Stimulated activated CD4-positive, alpha-beta T cell treated with anti-CD3 and anti-CD28 coated beads, Interleukin-1b, Interleukin-23, amount 100 ng/mL, for 24 hours (primary cell): ENCODE results near the gene LRMDA.
"Not testable (repeated sequence)": the region's sequence is repeated elsewhere in the genome, so short reads cannot be mapped to it uniquely, and the experiment has no call there.

Experiments
- DNase-seq, 4 experiments: peaks; one replicate each; pipeline ENCODE4 v3.0.0-alpha.2; 2020; ENCODE audit warnings: low read depth in 4 of 4, low spot score in 1 of 4

Gene LRMDA

DNA sequence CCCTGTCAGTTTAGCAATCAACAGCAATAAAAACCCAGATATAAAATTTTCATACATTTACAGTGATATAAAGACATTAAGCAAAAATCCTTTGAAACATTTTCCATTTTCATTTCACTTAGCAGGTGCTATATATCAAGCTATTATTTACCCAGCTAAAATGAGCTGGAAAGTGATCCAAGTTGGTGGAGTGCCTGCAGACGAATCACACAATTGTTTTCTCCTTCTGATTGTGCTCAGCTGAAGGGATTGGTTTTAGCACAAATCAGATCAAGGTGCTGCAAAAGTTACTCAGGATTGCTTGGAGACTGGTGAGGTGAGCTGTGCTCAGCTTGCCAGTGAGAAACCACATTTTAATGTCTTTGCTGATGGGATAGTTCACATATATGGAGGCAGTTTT, 138.1 kb downstream of the LRMDA start:
- DNase-seq: no peak

DNA sequence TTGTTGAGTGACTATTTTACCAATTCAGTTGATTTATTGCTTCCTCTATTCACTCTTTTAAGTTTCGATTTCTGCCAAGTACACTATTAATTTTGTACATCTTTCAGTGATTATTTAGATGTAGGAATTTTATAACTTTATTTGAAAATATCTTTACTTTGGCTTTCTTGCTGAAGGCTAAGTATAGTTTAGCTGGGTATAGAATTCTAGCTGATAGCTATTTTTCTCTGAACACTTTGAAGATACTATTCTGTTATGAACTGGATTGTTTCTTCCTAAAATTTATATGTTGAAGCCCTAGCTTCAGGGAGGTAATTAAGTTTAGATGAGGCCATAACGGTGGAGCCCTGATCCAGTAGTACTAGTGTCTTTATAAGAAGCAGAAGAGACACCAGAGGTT, 141.1 kb downstream of the LRMDA start:
- DNase-seq: no peak

DNA sequence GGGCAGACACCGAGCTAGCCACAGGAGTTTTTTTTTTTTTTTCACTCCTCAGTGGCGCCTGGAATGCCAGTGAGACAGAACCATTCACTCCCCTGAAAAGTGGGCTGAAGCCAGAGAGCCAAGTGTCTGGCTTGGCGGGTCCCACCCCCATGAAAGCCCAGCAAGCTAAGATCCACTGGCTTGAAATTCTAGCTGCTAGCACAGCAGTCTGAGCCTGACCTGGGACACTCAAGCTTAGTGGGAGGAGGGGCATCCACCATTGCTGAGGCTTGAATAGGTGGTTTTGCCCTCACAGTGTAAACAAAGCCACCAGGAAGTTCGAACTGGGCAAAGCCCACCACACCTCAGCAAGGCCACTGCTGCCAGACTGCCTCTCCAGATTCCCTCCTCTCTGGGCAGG, 144.5 kb downstream of the LRMDA start:
- DNase-seq: no peak

DNA sequence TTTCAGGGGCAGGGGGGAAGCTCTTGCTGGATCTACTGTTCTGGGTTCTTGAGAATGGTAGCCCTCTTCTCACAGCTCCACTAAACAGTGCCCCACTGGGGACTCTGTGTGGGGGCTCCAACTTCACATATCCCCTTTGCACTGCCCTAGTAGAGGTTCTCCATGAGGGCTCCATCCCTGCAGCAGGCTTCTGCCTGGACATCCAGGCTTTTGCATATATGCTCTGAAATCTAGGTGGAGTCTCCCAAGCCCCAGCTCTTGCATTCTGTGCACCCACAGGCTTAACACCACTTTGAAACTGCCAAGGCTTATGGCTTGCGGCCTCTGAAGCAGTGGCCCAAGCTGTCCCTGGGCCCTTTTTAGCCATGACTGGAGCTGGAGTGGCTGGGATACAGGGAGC, 150.7 kb downstream of the LRMDA start:
- DNase-seq: no peak

DNA sequence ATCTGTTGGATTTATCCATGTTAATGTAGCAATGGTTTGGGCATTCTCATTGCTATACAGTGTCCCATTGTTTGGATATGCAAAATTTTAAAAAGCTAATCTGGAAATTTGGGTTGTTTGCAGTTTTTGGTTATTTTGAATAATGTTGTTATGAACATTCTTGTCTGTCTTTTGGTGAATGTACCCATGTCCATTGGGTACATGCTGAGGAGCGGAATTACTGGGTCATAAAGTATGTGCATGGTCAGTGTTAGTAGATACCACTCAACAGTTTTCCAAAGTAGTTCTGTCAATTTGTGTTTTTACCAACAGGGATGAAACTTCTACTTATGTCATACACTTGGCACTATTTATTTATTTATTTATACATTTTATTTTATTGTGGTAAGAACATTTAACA, 153.9 kb downstream of the LRMDA start:
- no peak for DNase-seq

DNA sequence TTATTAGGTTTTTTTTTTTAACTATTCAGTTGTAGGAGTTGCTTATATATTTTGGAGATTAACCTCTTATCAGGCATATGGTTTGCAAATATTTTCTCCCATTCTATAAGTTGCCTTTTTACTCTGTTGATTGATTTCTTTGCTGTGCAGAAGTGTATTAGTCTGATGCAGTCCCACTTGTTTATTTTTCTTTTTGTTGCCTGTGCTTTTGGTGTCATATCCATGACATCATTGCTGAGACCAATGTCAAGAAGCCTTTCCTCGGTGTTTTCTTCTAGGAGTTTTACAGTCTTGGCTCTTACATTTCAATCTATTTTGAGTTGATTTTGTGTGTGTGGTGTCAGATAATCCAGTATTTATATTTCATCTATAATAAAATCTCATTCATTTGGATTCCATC, 155.4 kb downstream of the LRMDA start:
- DNase-seq: no peak

GRCh38 chr10:75588031-75588430, 156.6 kb downstream of the LRMDA start:
- no peak for DNase-seq

DNA sequence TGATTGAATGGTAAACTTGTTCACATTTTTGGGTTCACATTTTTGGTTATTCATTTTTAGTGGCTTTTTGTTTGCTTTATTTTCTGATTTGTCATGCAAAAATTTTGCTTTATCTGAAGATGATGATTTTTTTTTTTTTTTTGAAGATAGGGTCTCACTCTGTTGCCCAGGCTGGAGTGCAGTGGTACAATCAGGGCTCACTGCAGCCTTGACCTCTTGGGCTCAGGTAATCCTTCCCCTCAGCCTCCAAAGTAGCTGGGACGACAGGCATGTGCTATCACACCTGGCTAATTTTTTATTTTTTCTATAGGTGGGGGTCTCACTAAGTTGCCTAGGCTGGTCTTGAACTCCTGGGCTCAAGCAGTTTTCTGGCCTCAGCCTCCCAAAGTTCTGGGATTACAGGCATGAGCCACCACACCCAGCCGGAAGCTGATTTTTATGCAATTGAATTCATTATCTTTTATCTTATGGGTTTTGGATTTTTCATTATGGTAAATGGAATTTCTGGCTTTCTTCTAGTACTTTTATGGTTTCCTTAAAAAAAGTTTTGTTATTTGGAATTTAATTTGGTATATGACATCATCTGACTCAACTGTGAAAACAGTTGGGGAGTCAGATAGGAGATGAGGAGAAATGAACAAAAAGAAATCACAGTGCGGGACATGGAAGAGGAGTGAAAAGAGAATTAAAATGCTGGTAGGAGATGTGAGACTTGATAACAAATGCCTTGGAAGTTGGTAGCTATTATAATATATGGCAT, 158.7 kb downstream of the LRMDA start:
- no peak for DNase-seq

DNA sequence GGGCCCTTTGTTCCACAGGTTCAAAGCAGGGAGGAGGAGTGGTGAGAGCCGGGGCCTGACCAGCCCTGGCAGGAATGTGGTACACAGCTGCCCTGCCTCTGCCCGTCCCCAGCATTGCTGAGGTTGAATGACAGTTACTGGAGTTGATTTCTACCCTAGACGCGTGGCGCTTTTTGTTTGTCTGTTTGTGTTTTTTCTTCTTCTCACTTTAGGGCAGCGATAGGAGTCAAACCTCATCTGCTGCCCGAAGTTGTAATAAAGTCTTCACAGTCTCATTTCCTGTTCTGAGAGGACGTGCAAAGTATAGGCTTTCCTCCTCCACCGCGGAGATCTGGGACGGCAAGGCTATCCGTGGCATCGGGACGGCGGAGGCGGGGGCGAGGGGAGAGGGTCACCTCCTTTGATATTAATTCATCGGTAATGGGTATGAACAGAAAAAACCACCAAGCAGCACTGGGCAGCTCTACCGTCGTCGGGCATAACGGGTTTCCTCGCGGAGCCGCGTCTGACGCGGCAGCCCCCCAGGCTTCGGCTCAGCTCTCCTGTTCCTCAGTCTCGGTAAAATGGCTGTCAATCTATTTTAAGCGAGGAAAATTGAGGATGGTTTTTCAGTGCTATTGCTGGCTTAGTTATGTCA, 160.8 kb downstream of the LRMDA start:
- no peak for DNase-seq

- DNase-seq: no peak
Measured at GRCh38 chr10:75592791-75593643, 161.6 kb downstream of the LRMDA start.

GRCh38 chr10:75593692-75594556, 162.5 kb downstream of the LRMDA start:
- DNase-seq: no peak

DNA sequence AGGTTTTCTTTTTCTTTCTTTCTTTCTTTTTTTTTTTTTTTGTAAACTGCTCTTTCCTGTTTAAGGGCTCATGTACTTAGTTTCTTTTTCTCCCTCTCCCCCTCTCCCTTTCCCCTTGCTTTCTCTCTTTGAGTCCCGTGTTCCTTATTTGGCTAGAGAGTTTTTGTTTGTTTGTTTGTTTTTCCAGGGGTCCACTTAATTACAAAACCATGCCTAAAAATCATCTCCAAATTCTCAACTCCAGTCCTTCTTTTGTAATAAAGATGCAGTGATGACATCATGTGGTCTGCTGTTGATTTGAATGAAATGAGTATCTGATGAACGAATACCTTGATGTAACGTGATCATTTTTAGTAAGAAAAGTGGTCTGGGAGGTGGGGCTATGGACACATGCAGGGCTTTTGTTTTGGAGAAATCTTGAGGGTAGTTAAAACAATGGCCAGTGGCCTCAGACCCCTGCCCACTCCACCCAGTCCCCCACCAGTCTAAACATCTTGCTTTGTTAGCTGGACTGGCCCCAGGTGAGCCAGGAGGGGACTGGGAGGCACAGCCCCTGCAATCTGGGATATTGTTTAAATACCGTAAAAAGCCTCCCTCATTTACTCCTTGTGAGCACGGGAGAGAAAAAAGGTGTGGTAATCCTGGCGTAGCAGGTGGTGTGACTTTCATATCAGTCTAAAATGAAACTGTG, 165.7 kb downstream of the LRMDA start:
- DNase-seq: no peak

DNA sequence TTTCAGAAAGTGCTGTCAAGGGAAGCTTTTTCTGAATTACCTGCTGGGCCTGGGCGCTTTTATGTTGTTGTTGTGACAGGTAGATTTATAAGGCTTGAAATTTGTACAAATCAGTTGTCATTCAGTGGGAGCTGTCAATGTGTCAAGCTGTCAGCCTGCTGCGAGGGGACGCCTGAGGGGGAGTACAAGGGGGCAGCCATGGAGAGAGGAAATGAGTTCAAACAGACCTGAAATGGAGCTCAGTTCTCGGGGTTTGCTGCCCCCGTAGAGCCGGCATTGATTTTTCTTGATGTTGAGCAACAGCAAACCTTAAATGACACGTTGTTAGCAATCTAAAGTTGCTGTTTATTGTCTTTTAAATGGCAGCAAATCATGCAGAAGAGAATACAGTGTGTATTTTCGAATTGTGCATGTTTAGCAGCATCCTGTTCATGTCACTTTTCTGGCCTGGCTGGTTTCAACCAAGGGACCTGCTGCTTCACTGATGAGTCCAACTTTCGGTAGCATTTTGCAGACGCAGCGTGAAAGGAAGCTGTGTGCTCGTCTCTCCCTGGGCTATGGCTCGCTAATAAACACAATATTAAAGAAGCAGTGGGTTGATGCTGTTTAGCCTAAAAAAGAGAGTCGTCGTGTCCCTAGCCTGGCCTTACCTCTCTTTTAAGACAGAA, 166.5 kb downstream of the LRMDA start:
- DNase-seq: no peak

GRCh38 chr10:75598998-75599397, 167.6 kb downstream of the LRMDA start:
- DNase-seq: no peak

DNA sequence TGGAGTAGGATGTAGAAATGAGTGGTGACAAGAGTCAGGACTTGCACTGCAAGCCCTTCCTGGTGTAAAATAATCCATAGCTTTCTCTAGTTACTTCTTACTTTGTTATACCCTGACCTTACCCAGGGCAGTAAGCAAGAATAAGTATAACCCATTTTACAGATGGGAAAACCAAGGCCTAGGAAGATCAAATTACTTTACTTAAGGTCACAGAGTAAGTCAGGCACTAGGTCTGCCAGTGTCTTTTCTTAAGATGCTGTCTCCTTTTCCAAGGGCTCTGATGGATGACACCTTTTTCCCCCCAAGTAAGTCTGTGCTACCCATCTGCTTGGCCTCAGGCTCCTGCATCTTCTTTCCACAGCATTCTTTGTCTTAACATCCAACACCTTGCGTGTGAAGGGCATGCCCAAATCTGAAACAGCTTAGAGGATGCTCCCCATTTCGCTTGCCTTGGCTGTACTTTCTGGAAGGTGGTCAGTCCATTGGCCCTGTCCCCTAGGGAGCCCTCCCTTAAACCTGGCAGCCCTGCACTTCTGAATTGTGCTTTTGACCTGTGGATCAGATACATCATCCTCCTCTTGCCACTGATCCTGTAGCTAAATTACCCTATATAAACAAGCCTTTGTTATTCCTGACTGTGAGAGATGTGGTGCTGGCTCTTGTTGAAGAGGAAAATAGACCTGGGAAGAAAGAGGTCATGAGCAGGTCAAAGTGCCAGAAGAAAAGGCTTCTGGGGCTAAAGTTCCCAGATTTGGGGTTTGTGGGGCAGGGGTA, 168.6 kb downstream of the LRMDA start:
- DNase-seq: no peak

DNA sequence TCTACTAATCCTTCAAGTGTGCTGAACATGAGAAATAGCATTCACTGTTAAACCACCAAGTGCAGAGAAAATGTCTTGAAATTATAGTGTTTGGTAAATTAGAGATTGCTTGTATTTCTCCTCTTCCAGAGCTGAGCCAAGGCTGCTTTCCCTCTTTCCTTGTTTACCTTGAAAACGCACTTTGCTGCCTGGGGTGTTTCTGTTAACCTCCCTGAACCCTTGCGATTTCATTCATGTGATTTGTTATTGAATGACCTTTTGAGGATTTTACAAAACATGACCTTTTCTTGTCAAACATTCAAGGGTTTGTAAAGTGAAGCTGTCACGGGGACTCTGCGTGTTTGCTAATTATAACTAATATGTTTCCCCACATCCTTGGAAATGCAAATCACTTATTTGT, 169.4 kb downstream of the LRMDA start:
- DNase-seq: no peak

GRCh38 chr10:75602341-75602740, 170.9 kb downstream of the LRMDA start:
- DNase-seq: no peak

GRCh38 chr10:75605096-75605495, 173.7 kb downstream of the LRMDA start:
- DNase-seq: no peak

- not testable (repeated sequence) for DNase-seq
Measured at GRCh38 chr10:75605795-75606194, 174.4 kb downstream of the LRMDA start.
